Retinal pigment epithelial cell (primary cell): ENCODE data around the gene HES6.

Source experiments
- DNase-seq: peaks from one replicate; pipeline ENCODE4 v3.0.0-alpha.2; 2010; ENCODE audit warnings: low read depth
- H3K4me3 ChIP-seq: 2 replicates; pipeline ENCODE4 v1.5.1; 2011; ENCODE audit warnings: mild to moderate bottlenecking, low read length, control low read depth, moderate library complexity
- CTCF ChIP-seq: conservative IDR thresholded peaks from 2 replicates; pipeline ENCODE4 v1.5.1; 2011; ENCODE audit warnings: low read depth, low read length, control low read depth, inconsistent platforms

HES6 gene

DNA sequence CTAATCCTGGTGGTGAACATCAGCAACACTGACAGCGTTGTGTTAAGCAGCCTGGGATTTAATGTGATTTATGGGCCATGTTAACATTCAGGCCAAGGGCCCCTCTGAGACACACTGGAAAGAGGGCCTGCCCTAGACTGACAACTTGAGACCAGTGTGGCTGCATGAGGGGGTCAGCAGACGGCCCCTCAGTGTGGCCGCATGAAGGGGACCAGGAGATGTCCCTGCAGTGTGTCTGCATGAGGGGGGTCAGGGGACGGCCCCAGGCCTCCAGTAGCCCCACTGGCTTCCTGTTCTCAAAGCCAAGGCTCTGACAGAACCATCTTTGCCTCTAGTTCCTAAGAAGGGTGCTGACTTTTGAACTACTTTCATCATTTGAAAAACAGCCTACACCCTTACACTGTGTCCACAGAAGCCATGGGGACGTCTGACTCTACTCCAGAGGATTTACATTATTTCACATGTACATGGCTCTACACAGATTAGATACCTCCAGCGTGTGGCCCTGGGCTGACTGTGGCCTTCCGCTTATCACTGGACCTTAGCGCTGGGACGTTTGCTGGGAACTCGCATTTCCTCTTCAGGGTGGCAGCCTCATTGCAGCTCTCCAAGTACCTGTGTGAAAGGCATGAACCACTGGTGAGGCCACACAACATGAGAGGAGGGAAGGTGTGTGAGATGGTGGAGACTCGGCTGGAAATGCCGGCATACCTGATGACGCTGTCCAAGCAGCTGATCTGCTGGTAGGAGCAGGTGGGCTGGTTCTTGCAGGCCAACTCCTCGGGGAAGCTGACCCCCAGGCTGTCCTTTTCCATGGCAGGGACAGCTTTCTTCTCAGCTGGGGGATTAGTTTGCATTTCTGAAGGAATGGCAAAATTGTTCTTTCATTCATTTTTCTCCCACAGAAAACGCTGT lies 18.2 kb upstream of the HES6 start:
- TF ChIP-seq CTCF, result no peak
- DNase-seq, result no peak

GRCh38 chr2:238256594-238257104 lies 16.8 kb upstream of the HES6 start:
- peak; percentile 95 for TF ChIP-seq CTCF
- H3K4me3 ChIP-seq, result no peak overlapping the region
- peak; percentile 83 for DNase-seq

More for the DNA sequence above, 18.2 kb upstream of the HES6 start:
- H3K4me3 ChIP-seq, result no peak overlapping the region

DNA sequence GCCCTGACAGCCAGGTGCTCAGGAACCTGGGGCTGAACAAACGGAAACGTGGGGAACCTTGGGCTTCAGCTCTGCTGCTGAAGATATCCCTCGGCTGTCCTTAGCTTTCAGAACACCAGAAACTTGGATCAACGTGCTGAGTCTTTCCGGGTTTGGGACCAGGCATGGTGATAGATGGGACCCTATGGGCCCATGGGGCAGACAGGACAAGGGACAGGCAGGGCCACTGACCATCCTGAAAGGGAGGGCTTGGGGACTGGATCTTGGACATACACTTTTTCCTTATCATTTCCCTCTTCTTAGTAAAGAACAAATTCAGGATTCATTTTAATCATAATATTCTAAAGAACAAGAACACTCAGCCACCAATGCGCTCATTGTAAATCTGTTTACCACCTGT lies 16.3 kb upstream of the HES6 start:
- H3K4me3 ChIP-seq, result no peak overlapping the region
- TF ChIP-seq CTCF, result no peak
- no peak for DNase-seq

DNA sequence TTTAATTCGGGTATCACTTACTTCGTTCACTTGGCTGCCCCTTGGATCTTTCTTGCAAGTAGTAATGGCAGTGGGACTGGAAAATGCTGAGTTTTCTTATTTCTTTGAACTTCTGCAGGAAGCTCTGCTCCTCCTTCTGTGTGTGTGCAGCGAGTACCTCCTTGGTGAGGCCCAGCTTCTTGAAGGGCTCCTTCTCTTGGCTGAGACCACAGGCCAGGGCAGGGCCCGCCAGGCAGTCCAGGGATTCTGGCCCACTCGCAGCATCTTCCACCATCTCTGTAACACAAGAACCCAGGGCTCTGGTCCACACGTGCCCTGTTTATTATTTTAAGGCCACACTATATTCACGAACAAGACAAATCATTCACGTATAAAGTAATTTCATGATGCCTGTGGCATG lies 15.8 kb upstream of the HES6 start:
- no peak for TF ChIP-seq CTCF
- DNase-seq, result no peak
- no peak overlapping the region for H3K4me3 ChIP-seq

DNA sequence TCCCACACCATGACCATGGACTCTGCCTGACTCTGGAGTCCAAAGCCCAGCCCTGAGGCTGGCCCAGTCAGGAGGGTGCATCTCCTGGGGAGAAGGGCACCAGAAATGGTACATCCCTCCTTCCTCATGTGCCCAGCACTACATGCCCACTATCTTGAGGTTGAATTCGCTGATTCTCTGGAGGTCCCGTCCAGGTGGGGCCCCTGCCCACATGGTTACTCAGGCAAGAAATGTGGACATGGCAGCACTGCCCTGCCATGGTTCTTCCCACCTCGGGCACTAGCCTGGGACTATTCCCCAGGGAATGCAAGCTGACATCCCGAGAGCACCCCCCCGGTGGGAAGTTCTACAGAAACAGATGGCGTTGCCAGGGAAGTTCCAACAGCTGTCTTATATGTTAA lies 15.3 kb upstream of the HES6 start:
- no peak overlapping the region for H3K4me3 ChIP-seq
- DNase-seq, result no peak
- no peak for TF ChIP-seq CTCF

DNA sequence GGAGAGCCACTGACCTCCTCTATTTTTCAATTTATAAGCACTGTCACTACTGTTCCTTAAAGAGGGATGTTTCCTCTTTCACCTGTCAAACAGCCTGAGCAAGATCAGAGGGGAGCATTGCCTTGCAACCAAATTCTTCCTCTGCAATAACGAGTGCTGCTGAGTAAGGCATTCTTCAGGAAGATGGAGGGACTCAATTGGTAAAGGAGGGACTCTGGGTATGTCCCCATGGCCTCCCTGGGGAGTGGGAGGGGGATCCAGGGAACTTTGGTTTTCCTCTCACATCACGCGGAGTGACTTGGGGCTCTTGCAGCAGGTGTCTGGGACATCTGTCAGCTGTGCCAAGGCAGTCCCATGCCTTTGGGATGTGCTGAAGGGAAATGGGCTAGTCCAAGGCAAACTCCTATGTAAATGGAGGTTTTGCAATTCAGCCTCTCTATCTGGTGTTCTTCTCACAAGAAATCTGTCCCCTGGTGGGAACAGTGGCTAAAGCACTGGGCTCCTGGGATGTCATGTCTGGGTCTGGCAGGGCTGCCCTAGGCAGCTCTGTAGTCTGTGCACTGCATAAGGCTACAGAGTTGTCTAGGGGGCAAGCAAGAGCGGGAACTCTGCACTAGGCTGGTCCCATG lies 14.4 kb upstream of the HES6 start:
- no peak for DNase-seq
- no peak for TF ChIP-seq CTCF
- H3K4me3 ChIP-seq, result no peak overlapping the region
